ENCODE data around the gene BMPER. TPM values are rescaled to one million over a fixed set of nuclear protein-coding genes. Genes with fewer than 3 reads are reported as not detected.

BMPER gene
- total and polyA plus RNA-seq, 2 donors from 2014 or later: 0.60 to 0.80 TPM

DNA sequence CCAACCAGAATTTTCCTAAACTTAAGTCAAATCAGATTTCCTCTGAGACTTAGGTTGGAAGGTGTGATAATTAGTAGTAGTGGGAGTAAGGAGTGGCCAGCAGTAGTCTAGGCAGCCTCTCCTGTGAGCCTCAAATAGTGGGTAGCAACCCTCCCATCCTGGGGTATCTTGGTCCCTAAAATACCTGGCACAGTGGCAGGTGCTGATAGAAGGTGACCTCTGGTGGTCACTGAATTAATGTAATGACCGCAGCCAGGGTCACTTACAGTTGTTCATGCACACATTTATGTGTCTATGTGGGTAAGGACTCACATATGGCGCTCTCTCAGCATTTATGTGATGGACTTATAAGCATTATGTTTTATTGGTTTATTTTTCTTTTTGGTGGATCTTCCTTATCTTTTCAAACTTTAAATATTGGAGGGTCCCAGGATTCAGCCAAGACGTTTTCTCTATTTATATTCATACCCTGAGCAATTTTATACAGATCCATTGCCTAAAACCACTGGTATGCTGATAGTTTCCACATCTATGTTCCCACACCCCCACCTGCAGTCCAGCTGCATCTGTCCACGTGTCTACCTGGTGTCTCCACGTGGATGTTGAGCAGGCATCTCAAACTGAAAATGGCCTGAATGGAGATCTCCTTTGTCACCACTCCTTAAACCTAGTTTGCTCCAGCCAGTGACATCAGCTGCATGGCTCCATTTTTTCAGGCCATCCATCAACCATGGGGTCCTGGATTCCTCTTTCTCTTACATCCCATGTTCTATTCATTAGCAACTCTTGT lies 18.3 kb downstream of the BMPER start:
- Histone ChIP-seq H3K4me1 (ENCODE audit: control insufficient read depth in 2 of 3, insufficient read depth in 2 of 3, low read depth in 1 of 3, low read length in 3 of 3) (no peaks in the 10 kb centered on the region), H3K9me3 (ENCODE audit: control insufficient read depth in 2 of 3, insufficient read depth in 1 of 3, low read length in 3 of 3) (no peaks in the 10 kb centered on the region), H3K36me3 (ENCODE audit: control insufficient read depth in 2 of 3, insufficient read depth in 3 of 3, low read length in 3 of 3) (no peaks in the 10 kb centered on the region), H3K4me3 (ENCODE audit: low read length in 3 of 3) (no peak overlapping the region), H3K9ac (ENCODE audit: low read length in 3 of 3) (no peak overlapping the region), H3K27ac (ENCODE audit: low read depth in 2 of 2, low read length in 2 of 2) (no peak overlapping the region), H3K27me3 (ENCODE audit: control insufficient read depth, insufficient read depth, low read length) (no peaks in the 10 kb centered on the region)
- FAIRE-seq: no peak
- intact Hi-C loops (cut with DNase I): no loop called here
- DNase-seq: no peak
- TF ChIP-seq, protein P1, sequence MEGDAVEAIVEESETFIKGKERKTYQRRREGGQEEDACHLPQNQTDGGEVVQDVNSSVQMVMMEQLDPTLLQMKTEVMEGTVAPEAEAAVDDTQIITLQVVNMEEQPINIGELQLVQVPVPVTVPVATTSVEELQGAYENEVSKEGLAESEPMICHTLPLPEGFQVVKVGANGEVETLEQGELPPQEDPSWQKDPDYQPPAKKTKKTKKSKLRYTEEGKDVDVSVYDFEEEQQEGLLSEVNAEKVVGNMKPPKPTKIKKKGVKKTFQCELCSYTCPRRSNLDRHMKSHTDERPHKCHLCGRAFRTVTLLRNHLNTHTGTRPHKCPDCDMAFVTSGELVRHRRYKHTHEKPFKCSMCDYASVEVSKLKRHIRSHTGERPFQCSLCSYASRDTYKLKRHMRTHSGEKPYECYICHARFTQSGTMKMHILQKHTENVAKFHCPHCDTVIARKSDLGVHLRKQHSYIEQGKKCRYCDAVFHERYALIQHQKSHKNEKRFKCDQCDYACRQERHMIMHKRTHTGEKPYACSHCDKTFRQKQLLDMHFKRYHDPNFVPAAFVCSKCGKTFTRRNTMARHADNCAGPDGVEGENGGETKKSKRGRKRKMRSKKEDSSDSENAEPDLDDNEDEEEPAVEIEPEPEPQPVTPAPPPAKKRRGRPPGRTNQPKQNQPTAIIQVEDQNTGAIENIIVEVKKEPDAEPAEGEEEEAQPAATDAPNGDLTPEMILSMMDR (IDR thresholded peaks at IDR 0.05; ENCODE audit: borderline replicate concordance, extremely low read depth, insufficient read depth): no peak

DNA sequence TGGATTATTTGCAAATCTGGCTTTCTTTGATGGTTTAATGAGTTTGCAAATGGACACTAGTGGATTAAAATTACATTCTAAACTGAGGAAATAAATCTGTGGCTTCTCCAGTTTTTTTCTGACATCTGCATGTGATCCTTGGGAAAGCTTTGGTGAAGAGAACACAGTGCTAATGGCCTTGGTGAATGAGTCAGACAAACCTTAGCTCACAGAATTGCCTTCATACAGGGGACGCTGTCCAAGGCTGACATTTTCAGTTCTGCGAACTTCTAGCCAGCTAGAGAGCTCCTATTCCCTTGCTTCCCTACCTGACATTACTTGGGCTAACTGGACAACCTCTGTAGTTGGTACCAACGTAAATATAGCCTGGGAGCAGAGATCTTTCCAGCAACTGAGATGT lies 21.2 kb downstream of the BMPER start:
- H3K27me3 ChIP-seq (ENCODE audit: control insufficient read depth, insufficient read depth, low read length): no peaks in the 10 kb centered on the region
- no peak overlapping the region for H3K27ac ChIP-seq (ENCODE audit: low read depth in 2 of 2, low read length in 2 of 2)
- intact Hi-C loops (cut with DNase I): no loop called here
- TF ChIP-seq, protein P1 (IDR thresholded peaks at IDR 0.05; ENCODE audit: borderline replicate concordance, extremely low read depth, insufficient read depth): no peak
- H3K4me3 ChIP-seq (ENCODE audit: low read length in 3 of 3): no peak overlapping the region
- no peak for FAIRE-seq
- H3K4me1 ChIP-seq (ENCODE audit: control insufficient read depth in 2 of 3, insufficient read depth in 2 of 3, low read depth in 1 of 3, low read length in 3 of 3): no peaks in the 10 kb centered on the region
- no peak overlapping the region for H3K9ac ChIP-seq (ENCODE audit: low read length in 3 of 3)
- DNase-seq: no peak
- H3K36me3 ChIP-seq (ENCODE audit: control insufficient read depth in 2 of 3, insufficient read depth in 3 of 3, low read length in 3 of 3): no peaks in the 10 kb centered on the region
- H3K9me3 ChIP-seq (ENCODE audit: control insufficient read depth in 2 of 3, insufficient read depth in 1 of 3, low read length in 3 of 3): no peaks in the 10 kb centered on the region

GRCh38 chr7:33928986-33929385 lies 23.6 kb downstream of the BMPER start:
- no peak overlapping the region for H3K27ac ChIP-seq (ENCODE audit: low read depth in 2 of 2, low read length in 2 of 2)
- no peaks in the 10 kb centered on the region for H3K9me3 ChIP-seq (ENCODE audit: control insufficient read depth in 2 of 3, insufficient read depth in 1 of 3, low read length in 3 of 3)
- H3K36me3 ChIP-seq (ENCODE audit: control insufficient read depth in 2 of 3, insufficient read depth in 3 of 3, low read length in 3 of 3): no peaks in the 10 kb centered on the region
- H3K27me3 ChIP-seq (ENCODE audit: control insufficient read depth, insufficient read depth, low read length): no peaks in the 10 kb centered on the region
- no peak overlapping the region for H3K9ac ChIP-seq (ENCODE audit: low read length in 3 of 3)
- intact Hi-C loops (cut with DNase I): no loop called here
- FAIRE-seq: no peak
- DNase-seq: no peak
- H3K4me1 ChIP-seq (ENCODE audit: control insufficient read depth in 2 of 3, insufficient read depth in 2 of 3, low read depth in 1 of 3, low read length in 3 of 3): no peaks in the 10 kb centered on the region
- TF ChIP-seq, protein P1 (IDR thresholded peaks at IDR 0.05; ENCODE audit: borderline replicate concordance, extremely low read depth, insufficient read depth): no peak
- H3K4me3 ChIP-seq (ENCODE audit: low read length in 3 of 3): no peak overlapping the region
